Measurements from ENCODE around the gene CCDC91.
"Not testable (repeated sequence)": the region's sequence is repeated elsewhere in the genome, so short reads cannot be mapped to it uniquely, and the experiment has no call there.

CCDC91 gene

DNA sequence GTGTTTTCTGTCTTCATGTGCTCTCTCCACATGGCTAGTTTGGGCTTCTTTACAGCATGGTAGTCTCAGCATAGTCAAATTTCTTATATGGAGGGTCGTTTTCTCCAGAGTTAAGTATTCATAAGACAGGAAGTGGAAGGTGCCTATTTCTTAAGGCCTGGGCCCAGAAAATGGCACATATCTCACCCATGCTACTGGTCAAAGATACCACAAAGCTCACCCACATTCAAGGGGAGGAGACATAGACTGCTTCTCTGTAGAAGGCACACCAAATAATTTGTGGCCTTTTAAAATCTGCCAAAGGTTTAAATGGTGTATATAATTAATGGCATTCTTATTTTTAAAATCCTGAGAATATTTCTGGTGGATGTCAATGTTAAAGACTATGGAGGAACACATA is 44.8 kb downstream of the CCDC91 start:
- DNase-seq: no peak

- DNase-seq: no peak
These were observed 45.7 kb downstream of the CCDC91 start for GRCh38 chr12:28235985-28236384.

DNA sequence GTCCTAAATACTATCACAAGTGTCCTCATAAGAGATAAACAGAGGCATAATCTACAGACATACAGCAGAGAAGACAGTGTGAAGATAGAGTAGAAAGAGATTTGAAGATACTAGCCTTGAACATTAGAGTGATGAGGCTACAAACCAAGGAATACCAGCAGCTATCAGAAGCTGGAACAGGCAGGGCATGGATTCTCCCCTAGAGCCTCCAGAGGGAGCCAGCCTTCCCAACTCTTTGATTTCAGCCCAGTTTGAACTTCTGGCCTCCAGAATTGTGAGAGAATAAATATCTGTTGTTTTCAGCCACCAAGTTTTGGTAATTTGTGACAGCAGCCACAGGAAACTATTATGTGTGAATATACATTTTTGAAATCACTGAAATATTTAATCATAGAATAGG is 47.2 kb downstream of the CCDC91 start:
- DNase-seq: no peak

DNA sequence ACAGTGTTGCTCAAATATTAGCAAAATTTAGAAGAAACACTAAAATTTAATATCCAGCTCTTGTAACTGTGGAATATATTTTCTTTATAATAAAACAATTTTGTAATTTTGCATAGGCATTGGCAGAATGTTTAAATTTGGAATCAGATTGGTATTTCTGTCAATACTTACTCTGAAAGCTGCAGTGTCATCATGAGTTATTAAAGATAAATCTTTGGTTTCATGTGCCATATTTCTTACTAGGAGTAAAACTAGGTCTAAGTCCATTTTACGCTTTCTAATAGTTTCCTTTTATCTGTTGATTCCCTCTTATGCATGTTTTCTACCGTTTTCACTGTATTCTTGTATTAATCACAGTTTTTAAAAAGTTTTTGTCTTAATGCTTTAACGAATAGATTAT is 49.7 kb downstream of the CCDC91 start:
- no peak for DNase-seq

- no peak for DNase-seq
These were observed 50.6 kb downstream of the CCDC91 start for GRCh38 chr12:28240853-28241252.

DNA sequence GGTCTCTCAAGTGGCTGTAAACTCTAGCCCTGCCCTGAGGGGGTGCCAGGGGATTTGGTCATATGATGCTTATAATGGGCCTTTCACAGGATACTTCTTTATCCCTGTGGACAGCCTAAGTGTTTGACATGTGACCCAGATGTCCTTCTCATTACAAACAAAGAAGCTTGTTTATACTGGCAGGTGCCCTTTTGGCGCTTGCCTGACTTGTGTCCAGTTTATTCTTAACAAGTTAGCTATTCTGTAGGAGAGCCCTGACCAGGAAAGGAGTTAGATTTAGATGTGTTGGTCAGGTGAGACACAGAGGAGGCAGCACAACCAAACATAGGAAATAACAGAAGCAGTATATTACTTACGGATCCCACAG is 51.9 kb downstream of the CCDC91 start:
- no peak for DNase-seq

DNA sequence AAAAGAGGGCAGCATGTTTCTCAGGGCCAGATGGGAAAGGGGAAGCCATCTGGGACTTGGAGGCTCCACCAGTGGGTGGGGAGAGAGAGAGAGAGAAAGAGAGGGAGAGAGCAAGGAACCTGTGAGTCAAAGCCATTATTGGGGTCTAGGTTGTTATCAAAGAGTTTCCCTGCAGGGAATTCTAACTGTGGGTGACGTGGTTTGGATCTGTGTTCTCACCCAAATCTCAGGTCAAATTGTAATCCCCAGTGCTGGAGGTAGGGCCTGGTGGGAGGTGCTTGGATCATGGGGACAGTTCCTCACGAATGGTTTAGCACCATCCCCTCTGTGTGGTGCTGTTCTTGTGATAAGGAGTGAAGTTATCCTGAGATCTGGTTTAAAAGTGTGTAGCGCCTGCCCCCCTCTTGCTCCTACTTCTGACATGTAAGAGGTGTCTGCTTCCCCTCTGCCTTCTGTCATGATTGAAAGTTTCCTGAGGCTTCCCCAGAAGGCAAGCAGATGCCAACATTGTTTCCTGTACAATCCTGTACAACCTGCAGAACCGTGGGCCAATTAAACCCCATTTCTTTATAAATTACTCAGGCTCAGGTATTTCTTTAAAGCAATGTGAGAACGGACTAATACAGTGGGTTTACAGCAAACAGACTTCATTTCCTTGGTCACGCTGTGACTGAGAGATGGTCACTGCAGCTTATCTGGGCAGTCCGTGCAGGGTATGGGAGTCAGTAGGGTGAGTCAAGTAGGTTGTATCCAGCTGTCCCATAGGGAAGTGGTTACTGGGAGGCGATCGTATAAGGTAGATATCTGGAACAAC is 52.4 kb downstream of the CCDC91 start:
- DNase-seq: no peak

- DNase-seq: no peak
These were observed 53.0 kb downstream of the CCDC91 start for GRCh38 chr12:28243310-28243633.

DNA sequence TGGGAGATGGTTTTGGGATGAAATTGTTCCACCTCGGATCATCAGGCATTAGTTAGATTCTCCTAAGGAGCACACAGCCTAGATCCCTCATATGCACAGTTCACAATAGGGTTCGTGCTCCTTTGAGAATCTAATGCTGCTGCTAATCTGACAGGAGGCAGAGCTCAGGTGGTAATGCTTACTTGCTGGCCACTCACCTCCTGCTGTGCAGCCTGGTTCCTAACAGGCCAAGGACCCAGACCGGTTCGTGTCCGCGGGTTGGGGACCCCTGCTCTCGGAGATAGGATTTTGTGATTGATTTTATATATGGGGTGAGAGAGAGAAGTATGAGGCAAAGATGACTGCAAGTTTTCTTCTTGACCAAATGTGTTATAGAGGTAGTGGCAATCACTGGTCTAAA is 57.5 kb downstream of the CCDC91 start:
- DNase-seq: no peak

DNA sequence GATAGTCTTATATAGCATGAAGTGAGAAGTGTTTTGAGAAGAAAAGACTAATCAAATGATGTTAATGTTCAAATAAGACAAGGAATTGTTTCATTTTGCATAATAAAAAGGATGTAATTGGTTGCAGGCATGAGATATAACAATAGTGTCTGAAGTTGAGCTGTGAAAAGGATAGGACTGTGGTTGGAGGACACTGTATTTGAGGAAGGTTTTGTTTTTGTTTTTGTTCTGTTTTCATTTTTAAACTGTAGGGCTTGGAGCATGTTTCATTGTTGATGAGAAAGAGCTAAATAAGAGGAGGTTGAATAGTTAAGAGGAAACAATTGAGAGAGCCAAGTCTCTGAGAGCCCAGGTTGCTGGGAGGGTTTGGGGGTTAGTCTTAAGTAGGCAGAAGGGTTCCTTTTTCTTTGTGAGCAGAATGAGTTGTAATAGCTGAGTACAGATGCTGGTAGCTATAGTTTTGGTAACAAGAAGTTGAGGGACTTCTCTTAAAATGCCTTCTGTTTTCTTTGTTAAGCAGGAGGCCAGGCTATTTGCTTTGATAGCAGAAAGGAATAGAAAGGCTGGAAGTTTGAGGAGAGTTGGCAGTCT is 58.4 kb downstream of the CCDC91 start:
- peak; percentile 11 for DNase-seq

GRCh38 chr12:28253161-28253641 is 62.9 kb downstream of the CCDC91 start:
- DNase-seq: peak; percentile 81

DNA sequence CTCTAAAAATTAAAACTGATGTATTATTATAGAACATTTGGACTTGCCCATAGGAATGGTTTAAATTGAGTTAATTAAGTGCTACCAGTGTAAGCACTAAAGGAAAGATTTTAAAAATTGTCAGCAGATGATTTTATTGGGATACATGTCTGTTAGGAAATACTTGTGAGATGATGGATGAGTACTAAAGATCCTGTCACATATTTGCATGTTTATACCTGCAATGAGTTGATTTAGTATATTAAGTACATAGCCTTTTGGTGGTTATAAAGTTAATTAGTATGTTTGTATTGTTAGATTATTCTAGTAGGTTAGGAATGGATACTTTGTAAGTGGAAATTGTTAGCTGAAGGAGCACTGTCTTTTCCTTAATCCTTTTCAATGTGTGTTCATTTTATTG is 67.2 kb downstream of the CCDC91 start:
- DNase-seq: no peak

GRCh38 chr12:28258998-28259397 is 68.7 kb downstream of the CCDC91 start:
- DNase-seq: no peak

- no peak for DNase-seq
These were observed 75.3 kb downstream of the CCDC91 start for GRCh38 chr12:28265435-28266042.

DNA sequence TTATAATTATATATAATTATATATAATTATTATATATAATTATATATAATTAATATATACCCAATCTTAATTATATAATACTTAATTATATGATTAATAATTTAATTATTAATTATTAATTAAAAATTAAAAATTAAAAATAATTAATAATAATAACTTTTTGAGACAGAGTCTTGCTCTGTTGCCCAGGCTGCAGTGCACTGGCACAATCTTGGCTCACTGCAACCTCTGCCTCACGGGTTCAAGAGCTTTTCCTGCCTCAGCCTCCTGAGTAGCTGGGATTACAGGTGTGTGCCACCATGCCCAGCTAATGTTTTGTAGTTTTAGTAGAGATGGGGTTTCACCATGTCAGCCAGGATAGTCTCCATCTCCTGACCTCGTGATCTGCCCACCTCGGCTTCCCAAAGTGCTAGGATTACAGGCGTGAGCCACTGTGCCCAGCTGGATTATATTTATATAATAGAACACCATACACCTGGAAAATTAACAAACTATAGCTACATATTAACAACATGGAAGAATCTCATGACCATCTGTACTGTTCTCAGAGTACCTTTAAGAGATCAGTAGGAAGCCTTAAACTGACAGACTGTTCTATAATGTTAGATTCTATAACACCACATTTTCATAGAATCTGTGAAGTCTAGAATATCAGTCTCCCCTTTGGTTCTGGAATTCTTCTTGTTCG is 77.8 kb downstream of the CCDC91 start:
- DNase-seq: not testable (repeated sequence)

- no peak for DNase-seq
These were observed 78.5 kb downstream of the CCDC91 start for GRCh38 chr12:28268608-28269229.

DNA sequence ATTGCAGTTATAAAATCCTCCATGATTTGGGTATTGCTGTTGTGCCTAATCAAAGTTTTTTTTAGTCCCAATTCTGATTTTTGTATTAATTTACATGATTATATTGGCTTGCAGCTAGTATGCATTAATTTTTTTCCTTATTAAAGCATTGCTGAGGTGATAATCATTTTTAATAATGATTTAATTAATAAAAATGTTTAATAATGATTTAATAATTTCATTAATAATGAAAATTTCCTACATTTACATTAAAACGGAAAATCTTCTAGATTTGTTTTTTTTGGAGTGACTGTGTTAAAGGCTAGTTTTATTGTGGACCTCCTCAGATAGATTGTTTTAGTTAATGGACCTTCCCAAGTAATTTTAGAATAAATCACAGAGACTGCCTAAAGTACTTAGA is 79.6 kb downstream of the CCDC91 start:
- no peak for DNase-seq

GRCh38 chr12:28278499-28278898 is 88.2 kb downstream of the CCDC91 start:
- no peak for DNase-seq

DNA sequence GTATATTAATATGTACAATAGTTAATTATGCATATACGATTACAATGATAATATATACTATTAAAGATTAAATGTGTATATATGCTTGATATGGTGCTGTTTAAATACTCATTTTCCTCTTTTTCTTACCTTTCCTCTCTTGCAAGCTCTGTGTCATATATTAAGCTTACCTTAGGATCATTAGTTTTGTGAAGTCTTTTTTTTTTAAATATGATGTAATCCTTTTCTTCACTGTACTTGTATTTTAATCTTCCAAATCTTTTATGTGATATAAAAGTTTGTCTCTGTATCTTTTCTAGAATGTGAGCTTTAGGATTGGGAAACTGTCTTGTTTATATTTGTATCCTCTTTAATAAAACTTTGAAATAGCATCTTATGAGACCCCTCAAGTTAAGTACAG is 88.7 kb downstream of the CCDC91 start:
- no peak for DNase-seq

GRCh38 chr12:28286352-28286751 is 96.1 kb downstream of the CCDC91 start:
- no peak for DNase-seq

DNA sequence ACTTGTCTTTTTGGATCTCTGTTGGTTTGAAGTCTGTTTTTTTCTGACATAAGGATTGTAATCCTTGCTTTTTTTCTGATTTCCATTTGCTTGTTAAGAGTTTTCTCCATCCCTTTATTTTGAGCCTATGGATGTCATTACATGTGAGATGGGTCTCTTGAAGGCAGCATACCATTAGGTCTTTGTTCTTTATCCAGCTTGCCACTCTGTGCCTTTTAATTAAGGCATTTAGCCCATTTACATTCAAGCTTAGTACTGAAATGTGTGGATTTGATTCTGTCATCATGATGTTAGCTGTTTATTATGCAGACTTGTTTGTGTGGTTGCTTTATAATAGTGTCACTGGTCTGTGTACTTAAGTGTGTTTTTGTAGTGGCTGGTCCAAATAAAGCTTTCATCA is 100.0 kb downstream of the CCDC91 start:
- no peak for DNase-seq

- DNase-seq: no peak
These were observed 102.4 kb downstream of the CCDC91 start for GRCh38 chr12:28292699-28293098.

GRCh38 chr12:28294300-28294699 is 104.0 kb downstream of the CCDC91 start:
- DNase-seq: no peak
